Suppressor macrophage treated with lipopolysaccharide for 1 hour (primary cell): ENCODE results near the gene IL37.
"Not testable (repeated sequence)": the region's sequence is repeated elsewhere in the genome, so short reads cannot be mapped to it uniquely, and the experiment has no call there.

Source experiments
- DNase-seq, 3 donors: peaks; one replicate each; pipeline ENCODE4 v3.0.0-alpha.2; 2020 to 2022

Gene IL37

DNA sequence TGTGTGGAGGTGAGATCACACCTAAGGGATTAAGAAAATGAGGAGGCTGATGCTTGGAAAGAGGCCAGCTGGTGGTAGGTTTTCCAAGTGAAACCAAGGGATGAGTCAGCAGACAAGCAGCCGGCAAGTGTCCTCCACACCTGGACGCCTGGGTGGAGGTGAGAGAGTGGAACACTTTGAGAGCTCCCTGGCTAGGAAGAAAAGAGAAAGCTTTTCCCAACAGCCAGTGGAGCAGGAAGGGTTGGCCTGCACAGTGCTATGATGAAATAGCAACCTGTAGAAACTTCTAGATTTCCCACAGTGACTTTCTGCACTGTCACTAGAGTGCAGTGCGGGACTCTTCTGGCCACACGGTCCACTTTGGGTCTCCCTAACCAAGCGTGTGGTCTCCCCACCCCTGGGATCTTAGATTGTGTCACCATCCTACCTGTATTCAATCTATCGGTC lies 19.6 kb upstream of the IL37 start:
- DNase-seq, result peak in 1 of 3 donors; percentile 25

DNA sequence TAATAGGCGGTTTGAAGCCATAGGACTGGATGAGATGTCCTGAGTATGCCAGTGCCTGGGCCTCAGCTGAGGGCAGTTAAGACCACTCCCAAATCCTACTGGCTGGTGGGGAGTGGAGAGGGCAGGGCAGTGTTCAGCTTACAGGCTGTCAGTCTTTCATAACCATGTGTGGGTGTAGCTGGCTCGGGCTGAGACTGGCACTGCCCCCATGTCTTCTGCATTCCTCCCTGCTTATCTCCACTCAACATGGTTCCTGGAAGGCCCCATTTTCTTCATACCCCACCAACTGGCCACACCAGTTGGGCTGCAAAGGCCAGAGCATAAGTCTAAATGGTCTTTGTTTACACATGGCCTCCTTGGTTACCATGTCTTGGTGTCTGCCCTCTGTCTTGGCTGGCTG lies 17.2 kb upstream of the IL37 start:
- DNase-seq, result no peak

DNA sequence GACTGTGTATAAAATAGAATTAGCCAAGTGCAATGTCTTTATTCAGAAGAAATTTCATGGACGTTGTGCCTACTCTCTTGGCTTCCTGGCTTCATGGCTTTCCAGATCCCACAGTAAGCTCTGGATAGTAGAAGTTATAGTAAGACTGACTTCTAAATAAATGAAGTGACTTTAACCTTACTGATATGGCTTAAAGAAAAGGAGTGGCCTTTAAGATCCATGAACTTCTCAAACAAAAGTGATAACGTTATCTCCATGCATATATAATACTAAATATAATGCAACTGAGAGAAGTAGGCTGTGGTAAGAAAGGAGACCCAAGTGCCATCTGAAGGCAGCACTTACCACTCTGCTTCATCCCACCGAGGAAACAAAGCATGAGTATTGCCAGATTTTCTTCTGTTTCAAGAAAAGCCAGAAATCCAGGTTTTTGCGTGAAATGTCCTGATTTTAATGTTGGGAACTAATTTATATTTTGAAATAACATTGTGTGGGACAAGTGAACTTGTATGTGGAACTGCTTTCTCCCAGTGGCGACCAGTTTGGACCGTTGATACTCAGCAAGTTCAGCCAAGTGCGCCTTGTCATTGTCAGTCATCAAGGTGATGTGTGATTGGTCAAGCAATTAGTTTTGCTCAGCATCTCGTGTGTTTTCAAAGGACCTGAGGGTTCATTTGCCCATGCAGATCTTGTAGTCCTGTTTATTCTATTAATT lies 13.9 kb upstream of the IL37 start:
- no peak for DNase-seq

DNA sequence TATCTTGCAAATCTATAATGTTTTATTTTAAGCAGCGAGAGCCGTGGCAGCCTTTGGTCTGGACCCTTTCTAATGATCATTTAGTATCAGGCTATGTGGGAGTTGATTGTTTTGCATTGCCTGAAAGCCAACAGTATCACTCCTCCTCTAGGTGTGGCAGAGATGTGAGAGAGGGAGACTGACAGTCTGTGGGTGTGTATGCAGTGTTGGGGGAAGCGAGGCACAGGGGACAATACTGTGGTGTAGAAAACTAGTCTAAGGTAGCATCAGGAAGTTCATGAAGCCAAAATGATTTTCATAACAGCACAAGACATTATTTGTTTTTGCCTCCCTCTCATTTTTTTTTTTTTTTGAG lies 13.4 kb upstream of the IL37 start:
- DNase-seq, result no peak

DNA sequence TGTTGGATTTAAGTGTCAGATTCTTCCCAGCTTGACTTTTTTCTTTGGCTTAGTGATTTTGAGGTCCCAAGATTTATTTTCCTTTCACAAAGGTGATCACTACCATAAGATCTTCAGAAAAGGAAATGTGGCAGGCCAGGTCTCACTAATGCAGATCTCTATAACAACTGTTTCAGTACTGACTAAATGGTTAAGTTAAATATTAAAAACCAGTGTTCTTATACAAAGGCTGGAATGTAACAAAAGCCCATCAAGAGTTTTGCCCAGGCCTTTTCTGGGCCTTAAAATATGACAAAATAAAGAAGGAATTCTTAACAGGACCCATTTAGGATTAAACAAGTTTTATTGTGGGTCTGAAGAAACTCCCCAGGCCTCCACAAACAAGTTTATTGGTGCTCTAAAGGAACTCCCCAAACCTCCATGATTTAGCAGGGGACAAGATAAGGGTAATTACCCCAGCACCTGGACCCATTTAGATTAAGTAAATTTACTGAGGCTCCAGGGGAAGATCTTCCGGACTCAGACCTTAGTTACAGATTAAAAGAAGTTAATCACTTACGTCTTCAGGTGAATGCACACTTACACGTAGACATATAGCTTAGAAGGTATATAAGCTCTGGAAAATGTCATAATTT lies 9.4 kb upstream of the IL37 start:
- DNase-seq, result not testable (repeated sequence)

DNA sequence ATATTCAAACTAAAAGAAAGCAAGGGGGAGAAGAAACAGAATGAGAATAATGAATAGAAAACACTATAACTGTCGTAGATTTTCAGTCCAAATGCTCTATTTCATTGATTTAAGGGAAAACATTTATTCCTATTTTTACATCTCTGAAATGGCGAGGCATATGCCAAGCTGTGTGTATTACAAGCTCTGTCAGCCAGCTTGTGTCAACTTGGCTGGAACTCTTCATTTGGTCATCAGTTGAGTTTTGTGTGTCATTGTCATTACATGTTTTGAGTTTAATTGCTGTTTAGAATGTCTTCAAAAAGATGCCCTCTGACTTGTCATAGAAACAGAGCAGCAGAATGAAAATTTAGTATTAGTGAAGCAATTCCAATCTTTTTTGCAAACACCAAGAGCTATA lies 8.1 kb upstream of the IL37 start:
- DNase-seq, result no peak

DNA sequence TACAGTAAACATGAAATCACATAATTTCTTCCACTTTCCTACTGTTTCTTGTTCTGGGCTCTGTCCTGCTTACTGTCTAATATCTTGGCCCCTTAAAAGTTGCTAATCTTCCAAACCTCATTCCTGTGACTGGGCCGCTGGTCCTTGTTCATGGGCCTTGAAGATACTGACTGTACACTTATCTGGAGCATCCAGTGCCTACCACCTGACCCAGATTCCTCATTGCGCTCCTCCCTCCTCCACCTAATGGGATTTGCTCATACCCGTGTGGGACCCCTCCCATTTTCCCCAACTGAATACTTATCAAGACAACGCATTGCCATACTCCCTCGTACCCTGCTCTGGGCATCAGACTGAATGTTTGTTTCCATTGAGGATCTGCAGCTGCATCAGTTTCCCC lies 6.1 kb upstream of the IL37 start:
- DNase-seq, result no peak

DNA sequence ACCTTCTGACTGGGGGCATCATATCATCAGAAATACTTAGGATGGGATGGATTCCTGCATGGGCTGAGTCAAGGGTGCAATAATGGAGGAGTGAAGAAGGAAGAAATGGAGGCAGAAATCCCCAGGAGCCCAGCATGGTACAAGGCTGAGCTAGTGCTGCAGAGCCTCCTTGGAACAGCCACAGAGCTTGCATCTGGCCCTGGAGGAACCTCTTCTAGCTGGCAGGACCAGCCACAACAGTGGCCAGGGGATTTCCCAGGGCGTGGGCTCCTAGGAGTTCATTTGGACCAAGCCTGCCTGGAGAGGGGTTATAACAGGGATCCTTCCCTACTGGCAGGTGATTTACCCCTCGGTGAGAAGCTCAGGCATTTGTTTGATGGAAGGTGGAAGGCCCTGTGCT lies 4.7 kb upstream of the IL37 start:
- DNase-seq, result peak in 2 of 3 donors; percentile 23 to 51

DNA sequence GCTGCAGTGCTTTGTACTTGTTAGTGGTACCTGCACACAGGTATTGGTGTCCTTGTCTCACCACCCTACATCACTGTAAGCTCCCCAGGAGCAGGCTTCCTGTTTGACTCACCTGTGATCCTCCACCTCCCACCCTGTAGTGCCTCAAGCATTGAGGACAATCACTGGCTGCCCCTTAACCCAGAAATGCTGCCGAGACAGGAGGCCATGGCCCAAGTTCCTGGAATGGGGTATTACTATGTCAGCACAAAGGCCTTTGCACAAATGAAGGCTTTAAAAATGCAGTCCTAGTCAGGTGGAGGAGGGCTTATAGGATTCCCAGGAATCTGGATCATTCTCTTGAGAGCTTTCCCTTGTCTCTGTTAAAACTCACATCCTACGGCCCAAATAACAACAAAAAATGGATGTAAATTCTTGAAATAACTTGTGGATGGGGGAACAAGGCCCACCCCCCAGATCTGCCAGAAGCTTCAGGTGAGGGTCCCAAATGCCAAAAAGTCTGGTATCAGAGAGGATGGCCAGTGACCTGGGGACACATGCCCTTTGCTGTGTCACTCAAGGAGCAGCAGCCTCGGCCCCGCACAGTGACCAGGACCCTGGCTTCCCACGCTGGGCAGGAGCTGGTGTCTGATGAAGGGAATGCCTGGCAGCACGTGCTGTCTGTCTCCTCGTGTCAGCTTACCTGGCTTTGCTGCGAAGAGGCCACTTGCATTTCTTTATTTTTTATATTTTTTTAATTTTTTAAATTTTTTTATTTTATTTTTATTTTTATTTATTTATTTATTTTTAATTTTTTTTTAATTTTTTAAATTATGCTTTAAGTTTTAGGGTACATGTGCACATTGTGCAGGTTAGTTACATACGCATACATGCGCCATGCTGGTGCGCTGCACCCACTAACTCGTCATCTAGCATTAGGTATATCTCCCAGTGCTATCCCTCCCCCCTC lies 3.7 kb upstream of the IL37 start:
- no peak for DNase-seq

DNA sequence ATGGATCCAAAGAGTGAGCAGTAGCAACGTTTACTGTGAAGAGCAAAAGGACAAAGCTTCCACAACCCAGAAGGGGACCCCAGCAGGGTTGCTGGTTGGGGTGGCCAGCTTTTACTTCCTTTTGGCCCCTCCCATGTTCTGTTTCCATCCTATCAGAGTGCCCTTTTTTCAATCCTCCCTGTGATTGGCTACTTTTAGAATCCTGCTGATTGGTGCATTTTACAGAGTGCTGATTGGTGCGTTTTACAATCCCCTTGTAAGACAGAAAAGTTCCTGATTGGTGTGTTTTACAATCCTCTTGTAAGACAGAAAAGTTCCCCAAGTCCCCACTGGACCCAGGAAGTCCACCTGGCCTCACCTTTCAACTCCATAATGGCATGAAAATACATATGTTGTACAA lies 2.4 kb upstream of the IL37 start:
- DNase-seq, result not testable (repeated sequence)

DNA sequence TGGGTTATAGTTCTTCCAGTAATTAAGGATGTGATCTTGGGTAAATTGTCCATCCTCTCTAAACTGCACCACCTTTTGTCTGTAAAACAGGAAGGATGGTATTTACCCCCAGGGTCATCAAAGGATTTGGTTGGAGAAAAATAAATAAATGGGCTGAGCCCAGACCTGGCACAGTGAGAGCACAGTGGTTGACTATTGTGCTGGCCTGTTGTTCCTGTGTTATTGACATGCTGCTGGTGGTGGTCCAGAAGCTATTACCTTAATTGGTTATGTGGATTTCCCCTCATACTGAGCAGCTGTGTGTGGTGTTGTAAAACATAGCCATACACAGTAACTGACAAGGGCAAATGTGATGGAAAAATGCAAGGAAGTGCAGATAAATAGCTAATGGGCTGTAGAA lies 746 bp upstream of the IL37 start:
- DNase-seq, result no peak

DNA sequence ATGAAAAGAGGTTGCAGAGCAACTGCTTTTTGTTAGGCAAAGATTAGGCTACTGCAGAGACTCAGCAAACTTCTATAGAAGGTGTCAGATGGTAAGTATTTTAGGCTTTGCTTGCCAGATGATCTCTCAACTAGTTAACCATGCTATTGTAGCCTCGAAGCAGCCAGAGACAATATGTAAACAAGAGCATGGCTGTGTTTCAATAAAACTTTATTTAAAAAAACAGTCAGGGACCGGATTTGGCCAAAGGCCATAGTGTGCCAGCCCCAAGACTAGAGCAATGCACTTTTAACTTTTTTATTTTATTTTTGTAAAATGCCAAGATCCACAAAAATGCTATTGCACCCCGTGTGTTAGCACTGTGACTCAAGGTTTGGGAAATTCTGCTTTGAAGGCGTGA lies 1.4 kb downstream of the IL37 start:
- no peak for DNase-seq

DNA sequence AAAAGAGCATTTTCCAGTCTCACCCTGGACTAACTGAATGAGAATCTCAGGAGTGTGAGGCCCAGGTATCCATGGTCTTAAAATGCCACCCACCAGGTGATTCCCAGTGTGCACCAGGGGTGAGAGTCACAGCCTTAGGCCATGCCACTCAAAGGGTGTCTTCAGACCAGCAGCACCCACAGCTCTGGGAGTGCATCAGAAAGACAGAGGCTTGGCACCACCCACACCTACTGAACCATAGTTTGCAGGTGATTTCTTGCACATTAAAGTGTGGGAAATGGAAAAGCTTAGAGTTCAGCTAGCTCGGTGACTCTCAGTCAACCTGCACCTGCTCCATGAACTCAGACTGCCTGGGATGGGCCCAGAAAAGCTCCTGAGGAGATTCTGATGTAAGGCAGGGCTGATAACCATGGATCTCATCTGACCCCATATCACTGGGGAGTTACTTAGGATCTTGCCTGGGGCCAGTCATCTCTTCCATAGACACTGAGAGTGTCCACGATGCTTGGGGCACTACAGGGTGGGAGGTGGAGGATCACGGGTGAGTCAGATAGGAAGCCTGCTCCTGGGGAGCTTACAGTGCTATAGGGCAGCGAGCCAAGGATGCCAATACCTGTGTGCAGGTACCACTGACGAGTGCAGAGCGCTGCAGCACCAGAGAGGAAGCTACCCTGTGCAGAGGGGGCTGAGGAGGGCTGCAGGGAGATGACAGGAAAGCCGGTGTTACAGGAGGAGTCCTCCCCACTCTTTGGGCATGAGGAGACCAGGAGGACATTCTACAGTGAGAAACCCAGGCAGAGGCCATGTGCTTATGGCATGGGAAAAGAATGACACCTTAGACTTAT lies 4.6 kb downstream of the IL37 start:
- DNase-seq, result no peak

DNA sequence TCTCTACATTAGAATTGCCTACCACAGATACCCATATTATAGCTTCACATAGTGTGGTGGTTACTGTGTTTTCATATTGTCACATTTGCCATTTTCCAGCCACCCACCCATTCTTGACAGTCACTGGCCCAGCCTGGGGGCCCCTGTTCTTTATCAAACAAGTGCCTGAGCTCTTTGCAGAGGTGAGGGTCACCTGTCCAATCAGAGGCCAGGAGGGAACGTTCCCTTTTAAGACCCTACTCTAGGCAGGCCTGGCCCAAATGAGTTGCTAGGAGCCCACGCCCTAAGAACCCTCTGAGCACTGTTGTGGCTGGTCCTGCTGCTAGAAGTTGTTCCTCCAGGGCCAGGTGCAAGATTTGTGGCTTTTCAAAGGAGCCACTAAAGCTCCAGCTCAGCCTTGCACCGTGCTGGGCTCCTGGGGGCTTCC lies 5.2 kb downstream of the IL37 start:
- DNase-seq, result no peak

DNA sequence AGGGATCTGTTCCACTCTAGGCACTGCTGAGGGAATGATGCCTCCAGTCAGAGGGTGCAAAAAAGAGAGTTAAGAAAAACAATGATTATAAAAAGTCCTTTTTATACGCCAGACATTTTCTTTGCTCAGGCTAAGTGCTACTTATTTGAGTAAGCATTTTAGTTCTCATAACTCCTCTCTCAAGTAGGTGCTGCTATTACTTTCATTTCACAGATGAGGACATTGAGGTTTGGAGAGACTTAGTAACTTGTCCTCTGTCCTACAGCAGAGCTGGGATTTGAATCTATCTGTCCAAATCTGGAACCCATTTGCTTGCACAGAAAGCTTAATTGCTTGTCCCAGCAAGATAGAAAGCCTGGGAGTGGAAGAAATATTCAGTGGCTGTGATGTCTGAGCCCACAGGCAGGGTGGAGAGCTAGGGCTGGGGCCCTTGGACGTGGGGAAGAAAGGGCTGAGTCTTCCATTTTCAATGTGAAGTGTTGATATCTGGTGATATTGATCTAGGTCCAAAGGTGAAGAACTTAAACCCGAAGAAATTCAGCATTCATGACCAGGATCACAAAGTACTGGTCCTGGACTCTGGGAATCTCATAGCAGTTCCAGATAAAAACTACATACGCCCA lies 5.8 kb downstream of the IL37 start:
- DNase-seq, result no peak

DNA sequence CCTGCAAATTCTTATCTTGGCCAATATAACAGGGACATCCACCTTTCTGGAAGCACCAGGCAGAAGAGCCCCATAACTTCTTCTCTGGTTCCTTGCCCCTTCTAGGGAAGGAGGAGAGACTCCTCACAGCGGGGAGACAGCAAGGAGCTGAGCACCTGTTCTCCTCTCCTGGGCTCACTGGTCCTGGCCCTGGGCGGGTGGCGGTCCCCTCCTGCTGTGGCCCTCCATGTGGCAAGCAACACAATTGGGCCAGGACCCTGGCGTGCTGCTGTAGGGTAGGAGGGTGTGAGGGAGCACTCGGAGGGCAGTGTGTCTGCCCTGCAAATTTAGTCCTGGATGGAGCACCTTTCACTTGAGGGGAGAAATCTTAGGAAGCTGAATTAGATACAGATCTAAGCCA lies 6.9 kb downstream of the IL37 start:
- DNase-seq, result no peak

DNA sequence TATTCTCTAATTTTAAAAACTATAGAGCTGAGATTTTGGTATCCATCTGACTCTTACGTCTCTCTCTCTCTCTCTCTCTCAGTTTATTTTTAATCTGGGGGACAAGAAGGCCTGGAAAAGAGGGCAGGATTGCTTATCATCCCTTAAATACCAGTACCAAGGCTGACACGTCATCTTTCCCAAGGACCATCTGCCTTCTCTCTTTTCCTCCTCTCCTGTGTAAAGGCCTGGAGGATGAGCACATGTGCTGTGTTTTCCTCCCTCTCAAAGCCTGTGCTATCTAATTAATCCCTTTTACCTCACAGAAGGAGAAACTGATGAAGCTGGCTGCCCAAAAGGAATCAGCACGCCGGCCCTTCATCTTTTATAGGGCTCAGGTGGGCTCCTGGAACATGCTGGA lies 7.3 kb downstream of the IL37 start:
- no peak for DNase-seq

DNA sequence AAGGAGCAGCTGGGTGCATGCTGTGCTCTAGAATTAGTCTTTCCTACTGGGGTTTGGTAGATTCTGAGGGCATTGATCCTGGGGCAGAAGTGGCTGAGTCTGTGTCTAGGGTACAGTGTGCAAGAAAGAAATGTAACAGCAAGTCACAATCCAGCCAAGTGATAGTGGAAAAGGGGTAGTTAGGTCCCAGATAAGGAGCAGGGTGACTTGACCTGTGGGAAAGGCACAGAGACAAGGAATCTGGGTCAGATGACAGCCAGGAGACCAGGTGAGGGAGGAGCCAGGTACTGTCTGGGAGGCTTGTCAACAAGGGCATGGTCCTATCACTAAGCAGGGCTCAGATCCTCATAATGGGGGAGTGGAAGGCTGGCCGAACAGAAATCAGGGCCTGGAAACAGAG lies 8.1 kb downstream of the IL37 start:
- DNase-seq, result no peak

DNA sequence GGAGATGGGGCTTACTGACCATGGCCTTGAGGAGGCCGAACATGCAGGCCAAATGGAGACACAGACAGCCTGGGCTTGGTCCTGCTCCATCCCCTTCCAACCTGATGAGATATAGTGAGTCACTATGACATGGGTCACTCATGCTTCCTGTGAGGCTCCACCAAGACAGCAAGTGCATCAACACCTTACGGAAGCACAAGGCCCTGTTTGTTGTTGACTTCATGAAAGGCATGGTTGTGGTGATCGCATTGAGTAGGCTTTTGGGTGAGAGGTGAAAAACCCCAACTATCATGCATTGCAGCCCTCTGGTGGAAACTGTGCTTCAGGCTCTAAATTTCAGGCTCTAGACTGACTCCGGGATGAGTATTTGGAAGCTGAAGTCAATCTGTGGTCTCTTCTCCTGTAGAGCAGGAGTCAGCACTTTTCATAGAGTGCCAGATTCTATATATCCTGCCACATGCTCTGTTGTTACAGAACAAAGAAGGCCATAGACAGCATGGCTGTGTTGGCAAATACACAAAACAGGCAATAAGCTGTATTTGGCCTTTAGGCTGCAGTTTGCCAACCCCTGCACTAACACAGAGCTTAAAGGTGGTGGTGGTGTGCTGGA lies 10.1 kb downstream of the IL37 start:
- DNase-seq, result no peak

DNA sequence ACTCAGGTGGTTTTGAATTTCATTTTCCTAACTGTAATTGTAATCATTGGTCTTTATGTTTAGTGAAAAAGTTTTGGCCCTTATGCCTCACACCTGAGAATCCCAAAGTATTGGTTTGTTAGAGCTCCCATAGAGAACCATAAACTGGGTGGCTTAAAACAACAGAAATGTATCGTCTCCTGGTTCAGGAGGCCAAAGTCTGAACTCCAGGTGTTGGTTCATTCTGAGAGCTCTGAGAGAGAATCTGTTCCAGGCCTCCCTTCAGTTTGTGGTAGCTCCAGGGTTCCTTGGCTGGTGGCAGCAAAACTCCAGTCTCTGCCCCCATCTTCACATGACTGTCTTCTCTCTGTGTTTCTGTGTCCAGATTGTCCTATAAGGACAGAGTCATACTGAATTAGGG lies 11.0 kb downstream of the IL37 start:
- DNase-seq, result no peak

DNA sequence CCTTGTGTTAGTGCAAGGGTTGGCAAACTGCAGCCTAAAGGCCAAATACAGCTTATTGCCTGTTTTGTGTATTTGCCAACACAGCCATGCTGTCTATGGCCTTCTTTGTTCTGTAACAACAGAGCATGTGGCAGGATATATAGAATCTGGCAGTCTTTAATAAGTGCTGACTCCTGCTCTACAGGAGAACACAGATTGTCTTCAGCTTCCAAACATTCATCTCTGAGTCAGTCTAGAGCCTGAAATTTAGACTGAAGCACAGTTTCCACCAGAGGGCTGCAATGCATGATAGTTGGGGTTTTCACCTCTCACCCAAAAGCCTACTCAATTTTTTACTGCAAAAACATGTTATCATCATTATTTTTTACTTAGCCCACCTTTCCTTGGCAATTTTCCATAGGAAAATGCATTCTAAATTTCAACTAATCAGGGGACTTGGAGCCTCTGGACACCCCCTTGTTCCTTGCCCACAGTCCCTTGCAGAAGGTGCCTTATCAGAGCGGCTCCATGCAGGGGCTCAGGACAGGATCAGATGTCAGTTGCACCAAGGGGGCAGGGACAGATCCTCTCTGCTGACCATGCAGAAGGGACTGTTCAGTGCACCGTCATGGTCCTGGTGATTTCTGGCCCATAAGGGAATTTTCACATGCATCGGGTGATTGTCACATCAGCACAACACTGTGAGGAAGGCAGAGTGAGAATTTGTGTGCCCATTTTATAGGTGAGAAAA lies 12.4 kb downstream of the IL37 start:
- no peak for DNase-seq
